Glutamatergic neuron (in vitro differentiated cells): ENCODE data around the gene GTF2F2. TPM values are rescaled to one million over a fixed set of nuclear protein-coding genes. Genes with fewer than 3 reads are reported as not detected.

ENCODE experiments used
- DNase-seq: peaks from one replicate; pipeline ENCODE4 v3.0.0; 2022
- H3K27ac Mint-ChIP-seq: one replicate; pipeline ENCODE4 v1.8.0; 2020; ENCODE audit warnings: mild to moderate bottlenecking, mixed read lengths, inconsistent platforms; ENCODE audit not compliant: unreplicated experiment
- H3K27me3 Mint-ChIP-seq: one replicate; pipeline ENCODE4 v1.8.0; 2020; ENCODE audit warnings: mild to moderate bottlenecking, moderate library complexity, mixed read lengths, inconsistent platforms; ENCODE audit not compliant: unreplicated experiment
- H3K36me3 Mint-ChIP-seq: one replicate; pipeline ENCODE4 v1.8.0; 2020; ENCODE audit warnings: mild to moderate bottlenecking, mixed read lengths, inconsistent platforms; ENCODE audit not compliant: unreplicated experiment
- H3K4me1 Mint-ChIP-seq: one replicate; pipeline ENCODE4 v1.8.0; 2020; ENCODE audit warnings: mild to moderate bottlenecking, low read depth, mixed read lengths, inconsistent platforms; ENCODE audit not compliant: unreplicated experiment
- H3K4me3 Mint-ChIP-seq: one replicate; pipeline ENCODE4 v1.8.0; 2020; ENCODE audit warnings: mild to moderate bottlenecking, mixed read lengths, inconsistent platforms; ENCODE audit not compliant: unreplicated experiment
- H3K9me3 Mint-ChIP-seq: one replicate; pipeline ENCODE4 v1.8.0; 2020; ENCODE audit warnings: mild to moderate bottlenecking, moderate library complexity, mixed read lengths, inconsistent platforms; ENCODE audit not compliant: unreplicated experiment
- long read RNA-seq: library from polyadenylated mRNA; unstranded; transcript quantifications from one replicate; pipeline ENCODE4 v2.0.0, GENCODE V29; 2020; ENCODE audit not compliant: unreplicated experiment
- total RNA-seq: library from RNA; stranded (reverse); fragmentation: NEBNext Ultra II Directional; extraction: Animal tissue kit (Norgen Biotek cat#: 25700); gene quantifications from one replicate; pipeline ENCODE4 v1.2.1, GENCODE V29; 2021; ENCODE audit not compliant: unreplicated experiment
- TF ChIP-seq, protein P1 (sequence below): fragments of 200-600 bp; sonication (generic); IDR thresholded peaks from one replicate; pipeline ENCODE4 v1.5.0; 2021; ENCODE audit not compliant: partially characterized antibody, unreplicated experiment

The GTF2F2 gene, protein sequence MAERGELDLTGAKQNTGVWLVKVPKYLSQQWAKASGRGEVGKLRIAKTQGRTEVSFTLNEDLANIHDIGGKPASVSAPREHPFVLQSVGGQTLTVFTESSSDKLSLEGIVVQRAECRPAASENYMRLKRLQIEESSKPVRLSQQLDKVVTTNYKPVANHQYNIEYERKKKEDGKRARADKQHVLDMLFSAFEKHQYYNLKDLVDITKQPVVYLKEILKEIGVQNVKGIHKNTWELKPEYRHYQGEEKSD
- 25.9 TPM for total RNA-seq
- long read RNA-seq, transcript GTF2F2-201 (8 exons, 2,239 nt), result major isoform, 43 of 52 reads
- long read RNA-seq, partial matches to known transcripts, result 6 of 52 reads
- long read RNA-seq, other reads (novel, unspliced or antisense), result 3 of 52 reads

DNA sequence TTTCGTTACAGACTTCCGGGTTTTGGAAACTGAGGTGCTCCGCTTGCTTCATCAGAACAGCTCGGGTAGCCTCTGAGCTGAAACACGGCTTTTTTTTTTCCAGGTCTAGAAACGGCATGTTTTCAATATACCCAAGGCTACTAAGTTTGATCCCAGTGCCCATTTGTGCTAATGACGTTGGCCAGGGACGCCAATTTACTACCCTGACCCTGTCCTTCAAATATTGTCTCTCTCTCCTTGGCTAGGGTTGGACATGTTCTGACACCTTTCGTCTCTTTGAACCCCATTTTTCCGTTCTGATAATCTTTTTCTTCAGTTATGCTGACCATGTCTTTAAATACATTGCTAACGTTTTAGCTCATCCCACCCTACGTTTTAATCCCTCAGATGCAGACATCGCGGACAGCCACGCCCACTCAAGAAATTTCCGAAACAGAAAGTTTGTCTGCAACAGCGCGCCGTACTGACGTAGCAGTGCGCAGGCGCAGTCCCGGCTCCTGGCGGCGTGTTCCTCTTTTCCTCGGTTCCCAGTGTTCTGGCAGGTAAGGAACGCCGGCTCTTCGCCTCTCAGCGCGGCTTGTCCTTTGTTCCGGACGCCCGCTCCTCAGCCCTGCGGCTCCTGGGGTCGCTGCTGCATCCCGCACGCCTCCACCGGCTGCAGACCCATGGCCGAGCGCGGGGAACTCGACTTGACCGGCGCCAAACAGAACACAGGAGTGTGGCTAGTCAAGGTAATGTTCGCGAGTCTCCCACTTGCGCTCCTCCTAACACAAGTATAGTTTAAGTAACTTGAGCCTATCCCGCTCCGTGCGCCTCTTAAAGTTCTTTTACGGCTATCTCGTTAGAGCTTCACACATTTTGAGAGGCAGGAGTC lies at the start of gene GTF2F2:
Gene GTF2F2, plus strand, starts transcription at position 520 of the 874 bp plus-strand sequence. Its CDS starts 146 bp downstream, at position 666.
- Mint-ChIP-seq H3K4me3 (no peak within 1 kb of the TSS), H3K27me3 (no peaks in the 10 kb centered on the region), H3K27ac (no peak within 1 kb of the TSS), H3K9me3 (no peaks in the 10 kb centered on the region), H3K4me1 (peaks cover 5% of the 10 kb centered on the region), H3K36me3 (no peaks in the 10 kb centered on the region)
- DNase-seq, result peak; percentile 91
- TF ChIP-seq, protein P1, sequence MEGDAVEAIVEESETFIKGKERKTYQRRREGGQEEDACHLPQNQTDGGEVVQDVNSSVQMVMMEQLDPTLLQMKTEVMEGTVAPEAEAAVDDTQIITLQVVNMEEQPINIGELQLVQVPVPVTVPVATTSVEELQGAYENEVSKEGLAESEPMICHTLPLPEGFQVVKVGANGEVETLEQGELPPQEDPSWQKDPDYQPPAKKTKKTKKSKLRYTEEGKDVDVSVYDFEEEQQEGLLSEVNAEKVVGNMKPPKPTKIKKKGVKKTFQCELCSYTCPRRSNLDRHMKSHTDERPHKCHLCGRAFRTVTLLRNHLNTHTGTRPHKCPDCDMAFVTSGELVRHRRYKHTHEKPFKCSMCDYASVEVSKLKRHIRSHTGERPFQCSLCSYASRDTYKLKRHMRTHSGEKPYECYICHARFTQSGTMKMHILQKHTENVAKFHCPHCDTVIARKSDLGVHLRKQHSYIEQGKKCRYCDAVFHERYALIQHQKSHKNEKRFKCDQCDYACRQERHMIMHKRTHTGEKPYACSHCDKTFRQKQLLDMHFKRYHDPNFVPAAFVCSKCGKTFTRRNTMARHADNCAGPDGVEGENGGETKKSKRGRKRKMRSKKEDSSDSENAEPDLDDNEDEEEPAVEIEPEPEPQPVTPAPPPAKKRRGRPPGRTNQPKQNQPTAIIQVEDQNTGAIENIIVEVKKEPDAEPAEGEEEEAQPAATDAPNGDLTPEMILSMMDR, result no peak

DNA sequence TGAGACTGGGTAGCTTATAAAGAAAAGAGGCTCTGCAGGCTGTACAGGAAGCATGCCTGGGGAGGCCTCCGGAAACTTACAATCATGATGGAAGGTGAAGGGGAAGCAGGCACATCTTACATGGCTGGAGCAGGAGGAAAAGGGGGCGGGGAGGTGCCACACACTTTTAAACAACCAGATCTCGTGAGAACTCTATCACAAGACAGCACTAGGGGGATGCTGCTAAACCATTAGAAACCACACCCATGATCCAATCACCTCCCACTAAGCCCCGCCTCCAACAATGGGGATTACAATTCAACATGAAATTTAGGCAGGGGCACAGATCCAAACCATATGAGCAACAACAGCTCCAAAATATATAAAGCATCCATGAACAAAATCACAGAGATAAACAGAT lies 46.5 kb upstream of the GTF2F2 start:
- Mint-ChIP-seq H3K4me1 (no peaks in the 10 kb centered on the region), H3K36me3 (no peaks in the 10 kb centered on the region), H3K27ac (no peak overlapping the region), H3K4me3 (no peak overlapping the region), H3K27me3 (peaks cover 2% of the 10 kb centered on the region), H3K9me3 (no peaks in the 10 kb centered on the region)
- TF ChIP-seq, protein P1, result no peak
- DNase-seq, result no peak

DNA sequence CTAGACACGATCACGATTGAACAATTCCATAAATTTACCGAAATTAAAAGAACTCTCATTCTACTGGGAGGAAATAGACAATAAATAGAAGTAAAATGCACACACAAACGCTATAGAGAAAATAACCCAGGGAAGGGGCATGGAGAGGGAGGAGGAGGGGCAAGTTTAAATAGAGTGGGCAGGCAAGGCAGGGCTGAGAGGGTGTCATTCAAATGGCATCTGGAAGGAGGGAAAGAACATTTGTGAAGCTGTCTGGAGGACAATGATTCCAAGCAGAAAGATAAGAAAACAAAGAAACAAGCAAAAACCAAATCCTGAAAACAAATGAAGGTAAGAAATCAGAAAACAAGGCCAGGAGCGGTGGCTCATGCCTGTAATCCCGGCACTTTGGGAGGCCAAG lies 45.6 kb upstream of the GTF2F2 start:
- H3K4me1 Mint-ChIP-seq, result no peaks in the 10 kb centered on the region
- no peaks in the 10 kb centered on the region for H3K9me3 Mint-ChIP-seq
- peaks cover 2% of the 10 kb centered on the region for H3K27me3 Mint-ChIP-seq
- no peak for DNase-seq
- TF ChIP-seq, protein P1, result no peak
- no peak overlapping the region for H3K4me3 Mint-ChIP-seq
- no peak overlapping the region for H3K27ac Mint-ChIP-seq
- H3K36me3 Mint-ChIP-seq, result no peaks in the 10 kb centered on the region

DNA sequence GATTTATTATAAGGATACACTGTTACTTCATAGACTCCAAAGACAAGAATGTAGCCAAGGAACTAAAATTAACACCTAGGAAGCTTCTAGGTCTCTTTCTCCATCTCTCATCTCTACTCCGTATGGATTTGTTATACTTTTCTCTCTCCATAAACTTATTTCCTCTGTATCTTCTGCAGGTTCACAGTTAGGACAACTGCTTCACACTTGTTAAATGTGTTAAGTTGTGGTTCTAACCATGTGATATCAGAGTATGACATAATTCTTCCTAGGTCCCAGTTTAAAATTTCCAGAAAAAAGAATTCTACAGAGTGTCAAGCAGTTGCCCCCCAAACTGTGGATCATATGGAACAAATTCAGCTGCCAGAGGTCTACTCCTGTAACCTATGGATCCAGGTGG lies 42.3 kb upstream of the GTF2F2 start:
- Mint-ChIP-seq H3K36me3 (no peaks in the 10 kb centered on the region), H3K27ac (no peak overlapping the region), H3K4me1 (no peaks in the 10 kb centered on the region), H3K27me3 (peaks cover 2% of the 10 kb centered on the region), H3K4me3 (no peak overlapping the region), H3K9me3 (no peaks in the 10 kb centered on the region)
- no peak for DNase-seq
- TF ChIP-seq, protein P1, result no peak
